K562 (cell line): ENCODE data around the gene MAN1B1. TPM values are rescaled to one million over a fixed set of nuclear protein-coding genes. Genes with fewer than 3 reads are reported as not detected.
A peak's percentile ranks its signal among the peaks of the same experiment; 100 is the strongest.

Experiments
- BCL6 ChIP-seq: fragments of 250-450 bp; sonication (Bioruptor Pico); IDR thresholded peaks from 2 replicates; pipeline ENCODE4 v1.4.0; 2020
- CEBPG ChIP-seq, 3 experiments: fragments of 200-800 bp in 1 of 3; sonication (Bioruptor generic) in 1 of 3; sonication (generic) in 1 of 3; formaldehyde crosslinking in 1 of 3; IDR thresholded peaks in 2 of 3; conservative IDR thresholded peaks in 1 of 3; 2 replicates each; pipeline versions ENCODE4 v1.6.1 to v1.8.0; 2016 to 2022; ENCODE audit warnings: missing compliant biosample characterization in 2 of 3, missing genetic modification characterization in 2 of 3, mild to moderate bottlenecking in 1 of 3, missing genetic modification reagents in 1 of 3
- E2F1 ChIP-seq: sonication (generic); formaldehyde crosslinking; IDR thresholded peaks from 2 replicates; pipeline ENCODE4 v1.8.1; 2023; ENCODE audit warnings: mild to moderate bottlenecking, missing genetic modification reagents, moderate library complexity
- ETV1 ChIP-seq: fragments of 450-650 bp; conservative IDR thresholded peaks from 2 replicates; pipeline ENCODE4 v1.6.1; 2016; ENCODE audit warnings: missing genetic modification characterization, control low read depth, low read depth, missing compliant biosample characterization
- HINFP ChIP-seq: fragments of 450-650 bp; conservative IDR thresholded peaks from 2 replicates; pipeline ENCODE4 v1.6.1; 2016; ENCODE audit warnings: missing genetic modification characterization, low read depth, mild to moderate bottlenecking, control low read depth, missing compliant biosample characterization
- HMGN3 ChIP-seq: IDR thresholded peaks from 2 replicates; pipeline ENCODE4 v1.6.1; 2011; ENCODE audit warnings: borderline replicate concordance, low read depth, mild to moderate bottlenecking, mixed read lengths, low read length; ENCODE audit not compliant: insufficient read length; ENCODE audit errors: extremely low read depth
- MEIS2 ChIP-seq: fragments of 450-650 bp; IDR thresholded peaks from 2 replicates; pipeline ENCODE4 v1.6.1; 2014; ENCODE audit warnings: mild to moderate bottlenecking; ENCODE audit not compliant: partially characterized antibody
- NR2F6 ChIP-seq: fragments of 450-650 bp; formaldehyde crosslinking; IDR thresholded peaks from 2 replicates; pipeline ENCODE4 v1.4.0; 2020; ENCODE audit warnings: mild to moderate bottlenecking
- OTX1 ChIP-seq: fragments of 450-650 bp; formaldehyde crosslinking; IDR thresholded peaks from 2 replicates; pipeline ENCODE4 v1.4.0; 2022; ENCODE audit warnings: mild to moderate bottlenecking
- PHF20 ChIP-seq: fragments of 450-650 bp; IDR thresholded peaks from 2 replicates; pipeline ENCODE4 v1.6.1; 2018; ENCODE audit not compliant: partially characterized antibody
- RBM14 ChIP-seq: fragments of 200-400 bp; formaldehyde crosslinking; IDR thresholded peaks from 2 replicates; pipeline ENCODE4 v1.6.1; 2018; ENCODE audit warnings: low read depth, mild to moderate bottlenecking, low read length, moderate library complexity, borderline replicate concordance; ENCODE audit not compliant: insufficient read depth
- RCOR1 ChIP-seq, 2 experiments: IDR thresholded peaks; 2 replicates each; pipeline ENCODE4 v1.6.1; 2012; ENCODE audit warnings: low read depth in 2 of 2, low read length in 2 of 2, borderline replicate concordance in 1 of 2, improper control_type of control experiment in 1 of 2
- SMAD2 ChIP-seq: fragments of 150-350 bp; IDR thresholded peaks from 2 replicates; pipeline ENCODE4 v1.6.1; 2014; ENCODE audit warnings: low read depth, mild to moderate bottlenecking, low read length
- SMAD4 ChIP-seq: fragments of 250-450 bp; sonication (Bioruptor Pico); conservative IDR thresholded peaks from 2 replicates; pipeline ENCODE4 v1.8.0; 2021; ENCODE audit warnings: inconsistent platforms, mild to moderate bottlenecking, moderate library complexity
- SREBF1 ChIP-seq: fragments of 150-350 bp; IDR thresholded peaks from 2 replicates; pipeline ENCODE4 v1.6.1; 2014; ENCODE audit warnings: antibody characterized with exemption, low read depth, low read length, borderline replicate concordance
- STAT5A ChIP-seq: IDR thresholded peaks from 2 replicates; pipeline ENCODE4 v1.6.1; 2012; ENCODE audit warnings: low read length, inconsistent platforms, borderline replicate concordance
- TEAD2 ChIP-seq: fragments of 450-650 bp; IDR thresholded peaks from 2 replicates; pipeline ENCODE4 v1.6.1; 2016; ENCODE audit warnings: missing genetic modification characterization, control low read depth, missing compliant biosample characterization
- THAP7 ChIP-seq: fragments of 250-450 bp; sonication (Bioruptor Pico); IDR thresholded peaks from 2 replicates; pipeline ENCODE4 v1.5.0; 2021
- ZNF124 ChIP-seq: sonication (generic); formaldehyde crosslinking; IDR thresholded peaks from 2 replicates; pipeline ENCODE4 v1.8.1; 2022; ENCODE audit warnings: missing genetic modification reagents
- ZNF766 ChIP-seq: fragments of 200-800 bp; sonication (Bioruptor generic); conservative IDR thresholded peaks from 2 replicates; pipeline ENCODE4 v1.6.1; 2016; ENCODE audit warnings: missing genetic modification characterization, missing compliant biosample characterization
- polyA plus RNA-seq, 8 experiments: library from polyadenylated mRNA; depleted of rRNA in 4 of 8; stranded (reverse) in 5 of 8; unstranded in 3 of 8; fragments of >200 nt; fragmentation: Nextera tagmentation in 2 of 8; fragmentation: Illumina TruSeq in 1 of 8; extraction: Ambion mirVana in 2 of 8; extraction: Trizol in 1 of 8; gene quantifications; 2 replicates each; pipeline versions ENCODE4 v1.2.1 to v1.2.3, GENCODE V29; 2011 to 2014; ENCODE audit warnings: inconsistent platforms in 1 of 8, missing spikeins in 1 of 8
- total RNA-seq, 7 experiments: library from RNA; depleted of rRNA in 6 of 7; stranded (reverse); fragments of >200 nt in 6 of 7; fragmentation: Illumina TruSeq in 2 of 7; extraction: Trizol in 2 of 7; gene quantifications; 2 replicates each; pipeline versions ENCODE4 v1.2.1 to v1.2.3, GENCODE V29; 2011 to 2021; ENCODE audit warnings: low replicate concordance in 1 of 7
- TF ChIP-seq, protein P1 (sequence below): fragments of 450-650 bp; IDR thresholded peaks from 2 replicates; pipeline ENCODE4 v1.6.1; 2016; ENCODE audit warnings: borderline replicate concordance

The MAN1B1 gene
- total and polyA plus RNA-seq, 9 of the 15 experiments (the other 6 are each of a cell fraction or from before 2014, with no cell fraction given), result 0.55 to 36.6 (median 27.3) TPM

- TF ChIP-seq E2F1 (CRISPR knock-in tag), result peak; percentile 78; the same call in 1 of the 2 replicates
- 0 out of 2 replicates have a peak, but pooled peaks have one; percentile 83 for TF ChIP-seq RBM14
- no peak for TF ChIP-seq BCL6
- TF ChIP-seq TEAD2 (tag), result no peak
- TF ChIP-seq ZNF124 (CRISPR knock-in tag), result no peak
- TF ChIP-seq MEIS2, result peak; percentile 99
- TF ChIP-seq THAP7 (CRISPR knock-in tag), result no peak
- no peak for TF ChIP-seq SMAD2
- TF ChIP-seq CEBPG (CRISPR knock-in tag; IDR thresholded peaks at IDR 0.05), result 0 out of 2 replicates have a peak, but pooled peaks have one; percentile 5
- TF ChIP-seq CEBPG (tag; conservative IDR thresholded peaks at IDR 0.05 in 1 of 2, IDR thresholded peaks at IDR 0.05 in 1 of 2), result no peak
- 0 out of 2 replicates have a peak, but pooled peaks have one; percentile 6 for TF ChIP-seq ETV1 (tag)
- TF ChIP-seq SMAD4, result peak; percentile 56; the same call in 1 of the 2 replicates
- TF ChIP-seq SREBF1, result no peak
- no peak for TF ChIP-seq STAT5A
- peak; percentile 88 for TF ChIP-seq HMGN3
- peak; percentile 56 for TF ChIP-seq PHF20
- no peak for TF ChIP-seq HINFP (tag)
- TF ChIP-seq, protein P1, sequence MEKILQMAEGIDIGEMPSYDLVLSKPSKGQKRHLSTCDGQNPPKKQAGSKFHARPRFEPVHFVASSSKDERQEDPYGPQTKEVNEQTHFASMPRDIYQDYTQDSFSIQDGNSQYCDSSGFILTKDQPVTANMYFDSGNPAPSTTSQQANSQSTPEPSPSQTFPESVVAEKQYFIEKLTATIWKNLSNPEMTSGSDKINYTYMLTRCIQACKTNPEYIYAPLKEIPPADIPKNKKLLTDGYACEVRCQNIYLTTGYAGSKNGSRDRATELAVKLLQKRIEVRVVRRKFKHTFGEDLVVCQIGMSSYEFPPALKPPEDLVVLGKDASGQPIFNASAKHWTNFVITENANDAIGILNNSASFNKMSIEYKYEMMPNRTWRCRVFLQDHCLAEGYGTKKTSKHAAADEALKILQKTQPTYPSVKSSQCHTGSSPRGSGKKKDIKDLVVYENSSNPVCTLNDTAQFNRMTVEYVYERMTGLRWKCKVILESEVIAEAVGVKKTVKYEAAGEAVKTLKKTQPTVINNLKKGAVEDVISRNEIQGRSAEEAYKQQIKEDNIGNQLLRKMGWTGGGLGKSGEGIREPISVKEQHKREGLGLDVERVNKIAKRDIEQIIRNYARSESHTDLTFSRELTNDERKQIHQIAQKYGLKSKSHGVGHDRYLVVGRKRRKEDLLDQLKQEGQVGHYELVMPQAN, result peak; percentile 94; the same call in 1 of the 2 replicates
- TF ChIP-seq OTX1 (CRISPR knock-in tag), result 0 out of 2 replicates have a peak, but pooled peaks have one; percentile 8
- TF ChIP-seq RCOR1 (IDR thresholded peaks at IDR 0.05; ENCODE audit: borderline replicate concordance in 1 of 2, low read depth in 2 of 2, low read length in 2 of 2), result 0 out of 4 replicates have a peak, but pooled peaks of 1 of the 2 experiments have one; percentile 18
- no peak for TF ChIP-seq NR2F6 (CRISPR knock-in tag)
- no peak for TF ChIP-seq ZNF766 (CRISPR knock-in tag)
These were observed at the start of gene MAN1B1 (continued) for GRCh38 chr9:137086531-137087408.
